IPS-NIHi7 (cell line): ENCODE data around the gene PRSS56.

Source experiments
- DNase-seq: peaks from one replicate; pipeline ENCODE4 v3.0.0; 2012; ENCODE audit warnings: mixed read lengths; ENCODE audit errors: extremely low spot score

Gene PRSS56

DNA sequence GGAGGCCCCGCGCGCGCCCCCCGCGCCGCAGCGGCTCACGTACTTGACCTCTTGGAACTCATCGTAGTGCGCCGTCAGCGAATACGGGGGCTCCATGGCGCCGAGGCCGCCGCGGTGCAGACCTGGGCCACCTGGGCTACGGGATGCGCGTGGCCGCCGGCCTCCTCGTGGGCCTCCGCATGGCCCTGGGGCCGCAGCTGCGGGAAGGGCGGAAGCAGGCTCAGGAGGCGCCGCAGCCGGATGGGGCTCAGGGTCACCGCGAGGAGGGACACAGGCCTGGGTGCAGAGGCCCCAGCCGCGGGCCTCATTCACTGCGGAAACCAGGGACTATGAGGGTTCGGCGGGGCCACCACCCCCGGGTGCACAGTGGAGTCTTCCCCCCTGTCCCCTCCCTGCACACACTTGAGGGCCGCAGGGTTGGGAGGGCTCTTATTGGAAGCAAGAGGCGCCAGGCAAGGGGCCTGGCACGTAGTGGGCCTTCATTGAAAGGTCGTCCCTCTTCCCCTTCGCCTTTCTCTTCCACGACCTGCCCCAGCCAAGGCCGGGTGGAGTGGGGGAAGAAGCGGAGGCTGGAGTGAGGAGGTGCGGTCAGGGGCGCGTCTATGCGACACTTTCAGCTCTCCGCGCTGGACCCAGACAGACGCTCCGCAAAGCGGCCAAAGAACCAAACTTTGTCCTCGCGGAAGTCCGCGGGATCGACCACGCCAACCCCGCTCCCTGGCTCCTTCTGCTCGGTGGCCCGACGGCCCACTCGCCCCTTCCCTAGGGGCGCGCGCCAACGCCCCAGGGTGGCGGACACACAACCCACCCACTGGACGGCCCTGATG, 33.4 kb upstream of the PRSS56 start:
- no peak for DNase-seq

DNA sequence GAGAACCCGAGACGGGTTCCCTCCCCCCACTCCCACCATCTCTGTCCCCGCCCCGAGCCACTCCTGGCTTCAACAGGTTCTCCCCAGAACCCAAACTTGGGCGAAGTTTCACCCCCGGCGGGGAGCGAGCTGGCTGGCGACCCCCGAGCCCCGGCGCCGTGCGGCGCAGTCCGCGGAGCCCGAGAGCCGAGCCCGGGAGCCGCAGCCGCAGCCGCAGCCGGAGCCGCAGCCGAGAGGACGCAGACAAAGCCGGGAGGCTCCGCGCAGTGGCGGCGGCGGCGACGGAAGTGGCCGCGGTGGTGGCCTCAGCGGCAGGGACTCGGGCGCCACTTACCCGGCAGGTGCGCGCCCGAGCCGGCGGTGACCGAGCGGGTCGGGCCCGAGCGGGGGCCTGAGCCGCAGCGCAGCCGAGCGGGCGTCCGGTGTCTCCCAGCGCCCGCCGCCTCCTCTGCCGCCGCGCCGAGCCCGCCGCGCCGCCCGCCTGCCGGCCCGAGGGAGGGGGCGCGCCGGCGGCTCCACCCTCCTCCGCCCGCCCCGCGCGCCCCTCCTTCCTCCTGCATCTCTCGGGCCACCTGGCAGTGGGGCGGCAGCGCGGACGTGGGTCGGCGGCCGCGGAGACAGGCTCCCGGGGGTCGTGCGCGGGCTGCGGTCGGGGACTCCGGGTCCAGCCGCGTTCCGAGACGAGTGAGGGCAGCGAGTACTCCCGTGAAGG, 32.6 kb upstream of the PRSS56 start, which contains the start of gene ECEL1:
Gene ECEL1 (minus strand): TSS at position 450 of the 712 bp plus-strand sequence. CDS start 1,181 bp downstream, outside the sequence.
- no peak for DNase-seq

DNA sequence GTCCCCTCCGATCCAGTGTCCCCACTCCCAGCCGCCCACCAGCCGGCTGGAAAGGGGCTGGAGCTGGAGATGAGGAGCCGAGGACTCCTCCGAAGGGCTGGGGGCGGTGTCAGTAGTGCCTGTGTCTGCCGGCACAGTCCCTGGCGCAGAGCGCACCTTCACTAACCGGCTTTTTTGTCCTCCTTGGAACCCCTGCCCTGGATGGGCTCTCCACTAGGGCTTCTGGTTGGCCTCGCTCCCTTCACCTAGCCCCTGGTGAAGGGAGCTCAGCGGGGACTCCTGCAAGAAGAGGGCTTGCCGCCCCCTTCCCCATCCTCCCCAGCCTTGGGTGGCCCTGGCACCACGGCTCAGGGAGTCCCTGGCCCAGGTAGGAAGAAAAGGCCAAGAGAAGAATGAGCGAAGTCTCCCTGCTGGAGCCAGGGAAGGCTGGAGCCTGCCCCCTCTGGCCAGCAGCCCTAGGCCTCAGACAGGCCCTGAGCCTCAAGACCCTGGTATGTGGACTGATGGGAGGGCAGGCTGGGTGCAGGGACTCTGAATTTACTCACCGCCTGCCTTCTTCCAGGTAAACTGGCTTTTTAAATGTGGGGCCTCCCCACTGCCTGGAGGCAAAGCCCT, 32.0 kb upstream of the PRSS56 start:
- peak; percentile 70 for DNase-seq

DNA sequence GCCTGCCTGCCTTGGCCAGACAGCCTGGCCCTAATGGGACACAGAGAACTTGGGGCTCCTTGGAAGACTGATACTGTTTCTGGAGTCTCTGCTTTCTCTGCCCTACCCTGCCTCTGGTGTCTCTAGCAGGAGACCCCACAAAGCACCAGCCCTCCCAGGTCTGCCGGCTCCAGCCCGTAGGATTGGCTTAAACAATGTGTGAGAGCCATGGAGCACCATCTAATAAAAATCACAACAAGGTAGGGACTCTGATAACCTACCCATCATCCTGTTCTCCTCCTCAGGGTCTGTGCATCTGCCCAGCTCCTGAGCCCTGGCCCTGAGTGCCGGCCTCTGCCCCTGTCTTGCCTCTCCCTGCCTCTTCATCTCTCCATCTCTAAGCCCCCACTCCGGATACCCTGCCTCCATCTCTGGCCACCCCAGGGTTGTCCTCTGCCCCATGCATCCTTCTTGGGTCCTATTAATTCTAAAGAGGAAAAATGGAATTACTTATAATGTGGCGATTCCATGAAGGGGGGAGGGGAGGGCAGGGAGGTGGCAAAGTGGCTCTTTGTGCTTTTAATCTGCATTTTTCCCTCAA, 31.4 kb upstream of the PRSS56 start:
- no peak for DNase-seq

DNA sequence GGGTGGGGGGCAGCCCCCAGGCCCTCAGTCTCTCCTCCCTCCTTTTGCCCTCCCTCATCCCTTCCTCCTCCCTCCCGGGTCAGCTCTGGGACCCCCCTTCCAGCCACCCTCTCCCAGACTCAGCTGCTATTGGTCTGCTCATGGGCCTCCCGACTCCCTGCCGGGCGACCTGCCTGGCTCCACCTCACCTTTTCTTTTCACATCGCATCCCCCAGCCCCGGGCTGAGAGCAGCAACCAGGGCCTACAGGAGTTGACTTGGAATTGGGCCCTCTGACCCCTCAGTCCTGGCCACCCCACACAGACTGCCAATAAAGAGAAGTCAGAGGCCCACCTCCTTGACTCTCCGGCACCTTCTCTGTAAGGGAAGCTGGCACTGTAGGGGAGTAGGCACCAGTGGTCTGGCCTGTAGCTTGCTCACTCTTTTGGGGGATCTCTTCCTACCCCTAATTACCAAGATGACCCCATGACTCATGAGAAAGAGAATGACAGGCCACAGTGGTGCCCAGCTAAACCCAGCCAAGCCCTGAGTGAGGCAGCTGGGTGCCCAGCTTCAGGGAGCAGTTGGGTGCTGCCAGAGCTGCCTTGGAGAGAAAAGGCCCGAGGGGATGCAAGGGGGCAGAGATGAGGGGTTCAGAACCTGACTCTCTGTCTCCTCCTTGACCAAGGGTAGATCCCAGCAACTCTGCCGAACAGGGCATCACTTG, 30.5 kb upstream of the PRSS56 start:
- no peak for DNase-seq

DNA sequence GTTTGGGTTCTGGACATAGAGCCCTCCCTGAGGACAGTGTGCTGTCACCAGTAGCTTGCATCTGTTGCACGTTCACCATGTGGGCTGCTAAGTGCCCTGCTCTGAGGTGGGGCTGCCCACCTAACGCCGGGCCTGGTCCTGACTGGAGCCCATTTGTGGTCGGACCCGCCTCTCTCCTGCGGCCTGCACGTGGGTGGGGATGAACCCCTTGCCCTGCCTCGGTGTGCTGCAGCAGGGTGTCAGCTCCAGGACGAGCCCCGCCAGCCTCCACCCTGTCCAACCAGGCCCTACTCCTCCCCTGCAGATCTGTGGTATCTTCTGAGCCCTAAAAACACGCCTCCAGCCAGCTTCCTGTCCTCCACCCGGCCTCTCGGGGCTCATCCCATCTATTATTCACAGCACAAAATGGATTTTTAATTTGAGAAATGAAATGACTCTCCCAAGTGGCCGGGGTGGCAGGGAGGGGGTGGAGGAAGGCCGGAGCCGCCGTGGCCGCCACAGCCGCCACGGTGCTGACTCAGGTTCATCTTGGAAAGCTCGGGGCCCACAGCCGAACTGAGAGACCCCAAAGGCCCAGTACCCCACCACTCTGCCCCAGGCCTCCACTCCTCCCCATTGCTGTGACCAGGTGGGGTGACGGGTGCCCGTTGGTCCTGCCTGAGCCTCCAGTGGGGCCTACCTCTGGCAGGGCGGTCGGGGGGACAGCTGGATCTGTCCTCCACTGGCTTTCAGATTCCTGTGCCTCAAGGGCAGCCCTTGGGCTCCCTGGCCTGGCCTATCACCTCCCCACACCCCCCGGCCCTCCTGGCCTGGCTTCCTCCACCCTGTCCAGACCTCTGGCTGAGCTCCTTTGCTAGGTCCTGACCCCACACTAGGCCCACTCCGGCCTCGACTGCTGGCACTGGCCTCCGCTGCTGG, 29.7 kb upstream of the PRSS56 start:
- no peak for DNase-seq

DNA sequence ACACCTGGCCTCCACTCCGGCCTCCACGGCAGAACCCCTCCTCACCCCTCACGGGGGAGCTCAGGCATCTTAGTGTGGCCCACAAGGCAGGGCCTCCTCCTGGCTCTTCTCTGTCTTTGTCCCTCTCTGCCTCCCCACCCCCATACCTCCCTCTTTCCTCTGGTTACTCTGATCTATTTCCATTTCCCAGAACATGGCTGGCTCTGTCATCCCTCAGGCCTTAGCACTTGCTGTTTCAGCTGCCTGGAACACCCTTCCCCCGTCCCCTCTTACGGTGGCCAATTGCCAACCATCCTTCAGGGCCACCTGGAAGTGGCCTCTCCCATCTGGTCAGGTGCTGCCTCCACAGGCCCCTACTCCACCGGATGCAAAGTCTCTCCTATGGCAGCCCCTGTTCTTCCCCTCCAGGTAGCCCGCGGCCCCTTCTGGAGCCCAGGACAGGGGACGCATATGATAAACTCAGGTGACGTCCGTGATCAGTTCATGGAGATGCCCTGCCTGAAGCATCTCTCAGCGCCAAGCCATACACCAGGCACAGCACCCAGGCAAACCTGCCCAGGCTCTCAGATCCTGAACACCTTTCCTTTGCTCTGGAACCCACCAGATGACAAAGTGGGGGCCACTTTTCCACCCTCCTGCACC, 28.9 kb upstream of the PRSS56 start:
- no peak for DNase-seq

DNA sequence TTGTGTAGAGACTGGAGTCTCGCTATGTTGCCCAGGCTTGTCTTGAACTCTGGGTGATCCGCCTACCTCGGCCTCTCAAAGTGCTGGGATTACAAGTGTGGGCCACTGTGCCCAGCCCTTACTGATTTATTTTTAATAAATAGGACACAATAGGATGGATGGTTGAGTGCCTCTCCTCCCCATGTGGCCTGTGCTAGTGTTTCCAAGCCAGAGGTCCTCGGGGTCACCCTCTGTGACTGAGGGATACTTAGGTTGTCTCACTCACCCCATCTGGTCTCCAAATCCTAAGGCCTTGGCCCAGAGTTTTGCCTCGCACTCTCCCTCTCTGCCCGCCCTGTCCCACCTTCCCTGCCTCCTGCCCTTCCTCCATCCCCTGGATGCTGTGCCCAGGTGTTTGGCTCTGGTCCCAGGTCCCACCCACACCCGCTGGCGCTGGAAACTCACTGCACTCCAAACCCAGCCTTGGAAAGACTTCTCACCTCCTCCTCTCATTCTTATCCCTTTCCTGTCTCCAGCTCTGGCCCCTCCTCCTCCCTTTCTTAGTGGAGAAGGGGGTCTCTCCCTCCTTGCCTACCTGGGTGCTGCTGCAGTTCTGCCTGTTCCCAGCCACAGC, 27.8 kb upstream of the PRSS56 start:
- no peak for DNase-seq

DNA sequence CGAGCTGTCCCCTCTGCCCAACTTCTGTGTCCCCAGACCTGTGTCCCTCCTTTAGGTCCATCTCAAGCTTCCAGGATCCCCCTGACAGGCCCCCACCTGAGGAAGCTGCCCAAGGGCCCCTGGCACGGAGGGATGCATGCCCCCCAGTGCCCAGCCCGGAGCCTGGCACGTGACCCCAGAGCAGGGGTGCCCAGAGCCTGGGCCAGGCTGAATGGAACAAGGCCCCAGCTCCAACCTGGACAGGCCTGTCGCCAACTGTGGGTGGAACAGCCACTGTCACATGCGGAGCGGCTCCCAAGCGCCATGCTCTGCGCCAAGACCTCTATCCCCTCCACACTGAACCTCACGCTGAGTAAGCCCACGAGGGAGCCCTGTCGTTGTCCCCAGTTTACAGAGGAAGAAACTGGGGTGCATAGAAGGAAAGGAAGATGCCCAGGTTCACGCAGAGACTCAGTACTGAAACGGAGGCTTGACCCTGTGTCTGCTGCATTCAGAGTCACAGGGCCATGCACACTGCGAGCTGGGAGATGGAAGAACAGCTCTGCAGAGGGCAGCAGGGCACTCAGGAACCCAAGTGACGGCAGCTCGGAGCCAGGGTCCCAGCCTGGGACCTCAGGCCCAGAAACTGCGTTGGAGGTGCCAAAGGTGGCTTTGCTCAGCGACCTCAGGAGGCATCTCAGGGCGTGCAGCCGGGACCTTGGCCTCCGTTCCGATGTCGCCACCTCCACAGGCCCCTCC, 27.1 kb upstream of the PRSS56 start:
- no peak for DNase-seq

DNA sequence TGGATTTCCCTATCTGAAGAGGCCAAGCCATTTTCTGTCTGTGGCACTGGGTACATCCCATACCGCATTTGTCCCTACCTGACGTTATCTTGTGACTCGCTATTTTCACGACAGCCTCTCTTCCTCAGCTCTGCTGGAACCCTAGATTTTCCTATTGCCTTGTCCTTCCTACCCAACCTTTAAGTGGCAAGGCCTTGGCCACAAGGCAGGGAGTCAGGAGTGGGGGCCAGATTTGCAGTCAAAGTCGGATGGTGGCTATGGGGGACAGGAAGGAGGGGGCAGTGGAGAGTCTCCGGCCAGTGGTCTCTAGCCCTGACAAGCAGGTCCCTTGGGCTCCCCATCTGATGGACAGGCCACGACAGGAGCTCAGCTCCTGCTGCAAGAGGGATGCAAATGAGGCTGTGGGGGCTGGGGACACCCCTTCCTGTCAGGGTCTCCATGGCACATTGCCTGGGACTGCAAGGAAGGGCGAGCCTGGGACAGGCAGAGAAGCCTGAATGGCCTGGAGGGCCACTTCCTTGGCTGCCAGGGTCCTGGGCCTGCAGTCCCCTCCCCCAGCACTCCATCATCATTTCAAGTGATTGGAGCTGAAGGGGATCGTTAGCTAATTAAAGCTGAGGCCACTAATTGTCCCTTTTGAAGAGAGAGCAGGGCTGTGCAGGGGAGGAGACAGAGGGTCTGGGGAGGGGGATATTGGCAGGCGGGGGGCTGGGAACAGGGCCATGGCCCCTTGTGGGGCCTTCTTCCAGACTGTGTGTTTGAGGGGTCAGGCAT, 26.3 kb upstream of the PRSS56 start:
- no peak for DNase-seq

DNA sequence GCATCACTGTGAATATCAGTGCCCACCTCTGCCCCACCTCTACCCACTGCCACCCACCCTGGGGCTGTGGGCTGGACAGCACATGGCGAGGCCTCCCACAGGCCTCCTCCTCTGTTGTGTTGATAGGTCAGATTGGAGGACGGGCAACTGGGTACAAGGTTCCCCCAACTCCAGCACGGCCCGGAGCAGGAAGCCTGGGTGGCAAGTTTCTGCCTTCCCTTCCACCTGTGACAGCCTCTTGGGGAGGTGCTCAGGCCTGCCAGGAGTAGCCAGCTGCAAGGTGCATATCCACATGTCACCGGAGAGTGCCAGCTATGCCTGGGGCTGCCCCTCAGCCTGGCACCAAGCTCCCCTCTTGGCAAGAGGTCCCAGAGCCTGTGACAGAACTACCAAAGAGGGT, 25.6 kb upstream of the PRSS56 start:
- no peak for DNase-seq

DNA sequence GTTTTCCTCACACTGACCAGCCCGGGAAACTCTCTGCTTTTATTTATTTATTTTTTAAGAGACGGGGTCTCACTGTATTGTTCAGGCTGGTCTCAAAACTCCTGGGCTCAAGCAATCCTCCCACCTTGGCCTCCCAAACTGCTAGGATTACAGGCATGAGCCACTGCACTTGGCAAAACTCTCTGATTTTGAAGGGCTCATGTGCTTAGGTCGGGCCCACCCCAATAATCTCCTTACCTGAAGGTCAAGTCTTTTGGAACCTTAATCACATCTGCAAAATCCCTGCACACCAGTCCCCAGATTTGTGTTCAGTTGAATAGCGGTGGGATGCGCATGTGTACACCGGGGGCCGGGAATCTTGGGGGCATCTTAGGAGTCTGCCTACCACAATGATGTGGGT, 24.9 kb upstream of the PRSS56 start:
- no peak for DNase-seq

DNA sequence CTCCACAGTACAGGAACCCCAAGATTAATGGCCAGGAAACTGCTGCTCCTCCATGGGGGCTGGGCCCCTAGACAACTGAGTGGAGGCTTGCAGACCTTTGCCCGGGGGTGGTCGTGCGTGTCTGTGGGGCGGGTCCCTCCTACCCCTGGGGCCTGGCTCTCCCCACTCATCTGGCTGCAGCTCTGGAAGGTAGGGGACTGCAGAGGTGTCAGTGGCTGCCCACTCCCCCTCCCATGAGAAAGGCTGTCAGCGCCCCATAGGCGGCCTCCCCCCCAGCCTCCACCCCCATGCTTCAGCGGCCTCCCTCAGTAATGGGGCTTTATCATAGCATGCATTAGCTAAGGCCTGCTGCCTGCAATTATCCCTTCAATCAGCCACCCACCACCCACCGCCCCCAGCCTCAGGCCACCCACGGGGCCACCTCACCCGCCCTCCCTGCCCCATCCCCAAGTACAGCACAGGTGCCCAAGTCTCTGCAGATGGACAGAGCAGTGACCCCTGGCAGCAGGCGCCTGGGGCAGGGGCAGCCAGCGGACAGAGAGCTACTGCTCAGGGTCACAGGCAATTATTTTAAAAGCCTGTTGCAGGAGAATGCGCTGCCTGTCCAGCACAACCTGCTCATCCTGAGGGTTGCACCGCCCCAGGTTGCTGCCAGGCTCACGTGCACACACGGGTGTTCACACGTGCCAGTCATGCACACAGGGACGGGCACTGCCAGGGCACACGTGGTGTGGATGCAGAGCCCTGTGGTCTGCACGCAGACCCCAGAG, 23.5 kb upstream of the PRSS56 start:
- DNase-seq: no peak

DNA sequence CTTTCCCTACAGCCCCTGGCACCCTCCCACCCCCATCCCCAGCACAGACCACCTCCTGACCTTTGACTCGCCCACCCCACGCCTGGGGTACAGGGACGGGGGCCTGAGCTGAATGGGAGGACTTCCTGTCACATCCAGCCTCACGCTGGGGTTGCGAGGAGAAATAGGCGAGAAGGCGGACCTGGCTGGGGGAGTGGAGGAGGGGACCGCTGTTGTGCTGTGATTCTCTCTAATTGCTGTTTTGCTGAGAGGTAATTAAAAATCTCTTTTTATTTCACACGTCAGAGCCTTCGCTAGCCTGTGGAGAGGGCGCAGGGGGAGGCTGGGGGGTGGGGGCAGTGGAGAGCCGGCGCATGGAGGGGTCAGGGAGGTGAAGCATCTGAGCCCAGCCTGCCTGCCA, 22.8 kb upstream of the PRSS56 start:
- no peak for DNase-seq

DNA sequence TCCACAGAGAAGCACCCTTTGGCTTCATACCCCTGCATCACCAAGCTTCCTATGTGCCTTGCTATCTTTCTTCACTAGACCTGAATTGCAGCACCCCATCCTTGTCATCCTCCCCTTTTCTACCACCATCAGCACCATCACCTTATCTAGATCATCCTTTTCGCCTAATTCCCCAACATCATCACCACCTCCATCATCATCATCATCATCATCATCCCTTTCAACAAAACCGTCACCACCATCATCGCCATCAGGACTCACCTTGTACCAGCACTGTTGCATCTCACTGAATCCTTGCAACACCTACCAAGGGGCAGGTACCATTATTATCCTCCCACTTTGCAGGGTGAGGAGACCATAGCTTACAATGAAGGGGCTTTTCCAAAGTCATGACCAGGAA, 21.7 kb upstream of the PRSS56 start:
- no peak for DNase-seq

DNA sequence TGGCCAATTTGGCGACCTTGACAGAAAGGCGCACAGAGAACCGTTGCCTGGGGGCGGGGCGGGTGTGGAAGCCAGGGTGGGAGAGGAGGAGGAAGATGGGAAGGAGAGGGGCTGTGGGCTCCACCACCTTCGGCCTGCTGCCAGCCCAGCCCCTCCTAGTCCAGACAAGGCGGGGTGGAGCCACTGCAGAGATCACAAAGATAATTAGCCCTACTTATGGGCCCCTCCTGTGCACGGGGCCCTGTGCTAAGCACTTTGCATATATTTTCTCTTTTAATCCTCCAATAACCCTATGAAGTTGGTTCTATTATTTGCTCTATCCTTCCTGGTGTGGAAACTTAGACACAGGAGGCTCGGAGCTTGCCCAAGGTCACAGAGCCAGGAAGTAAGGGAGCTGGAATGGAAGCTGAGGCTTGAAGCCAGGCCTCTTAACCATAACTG, 18.8 kb upstream of the PRSS56 start:
- DNase-seq: no peak

DNA sequence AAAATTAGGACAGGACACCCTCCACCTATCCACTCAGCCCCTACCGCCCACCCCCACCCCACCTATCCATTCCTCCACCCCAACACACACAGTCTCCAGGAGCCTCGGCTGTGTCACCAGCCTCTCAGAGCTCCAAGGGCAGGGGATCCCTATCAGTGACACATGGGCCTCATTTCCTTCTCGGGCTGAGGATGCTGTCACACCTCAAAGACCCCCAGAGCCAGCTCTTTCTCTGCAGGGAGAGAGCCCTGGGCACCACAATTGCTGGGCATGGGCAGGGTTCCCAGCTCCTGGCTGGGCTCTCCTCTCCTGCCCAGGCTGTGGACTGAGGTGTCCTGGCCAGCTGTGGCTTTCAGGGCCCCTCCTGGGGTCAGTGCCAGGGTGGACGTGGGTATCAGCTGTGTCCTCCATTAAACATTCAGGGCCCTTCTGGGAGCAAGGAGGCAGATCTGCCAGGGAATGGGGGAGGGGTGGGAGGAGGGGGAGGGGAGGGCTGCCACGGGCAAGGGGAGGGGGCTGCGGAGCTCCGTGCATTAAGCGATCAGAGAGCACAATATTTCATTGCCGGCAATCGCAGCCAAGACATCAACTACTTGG, 18.3 kb upstream of the PRSS56 start:
- no peak for DNase-seq
